ENCODE measurements around the gene ALOX5AP.

GRCh38 chr13:30731361-30732045 lies 3.8 kb upstream of the ALOX5AP start:
- no peak for TF ChIP-seq CTCF (IDR thresholded peaks at IDR 0.05; ENCODE audit: insufficient read depth, low read depth, low read length)
- no peak for TF ChIP-seq EZH2 (IDR thresholded peaks at IDR 0.05; ENCODE audit: insufficient read depth, low read length)

Data from astrocyte (in vitro differentiated cells and primary cell).